Body of pancreas (tissue), 4 donors: ENCODE results near the gene TIAM1. TPM values are rescaled to one million over a fixed set of nuclear protein-coding genes. Genes with fewer than 3 reads are reported as not detected.

Experiments used
- ATAC-seq: fragments of 150-250 bp; one replicate; pipeline ENCODE4 v1.9.1; 2016
- DNase-seq, 4 donors: peaks; one replicate each; pipeline ENCODE4 v3.0.0-alpha.2; 2019
- H3K27ac ChIP-seq, 4 donors: fragments of 200-600 bp; sonication (generic); 1 replicate in 3 of 4; 2 replicates in 1 of 4; pipeline versions ENCODE4 v1.5.1 to v1.6.1; 2016 to 2019; ENCODE audit warnings: mild to moderate bottlenecking in 1 of 4, mixed read lengths in 1 of 4, moderate library complexity in 1 of 4
- H3K27me3 ChIP-seq, 2 donors: fragments of 200-600 bp; sonication (generic); one replicate each; pipeline ENCODE4 v1.6.0; 2016; ENCODE audit warnings: mild to moderate bottlenecking in 1 of 2
- H3K36me3 ChIP-seq, 2 donors: fragments of 200-600 bp; sonication (generic); replicated peaks in 1 of 2; 2 replicates each; pipeline ENCODE4 v1.5.1; 2016; ENCODE audit warnings: low read depth in 2 of 2; ENCODE audit not compliant: insufficient read depth in 1 of 2
- H3K4me1 ChIP-seq: fragments of 200-600 bp; sonication (generic); one replicate; pipeline ENCODE4 v1.6.0; 2016
- H3K4me3 ChIP-seq, 2 donors: fragments of 200-600 bp; sonication (generic); 1 replicate in 1 of 2; 2 replicates in 1 of 2; pipeline ENCODE4 v1.5.1; 2016 to 2019
- H3K9me3 ChIP-seq, 3 donors: fragments of 200-600 bp; sonication (generic); 1 replicate in 2 of 3; 2 replicates in 1 of 3; pipeline ENCODE4 v1.5.1; 2016
- POLR2A ChIP-seq, 3 donors: fragments of 450-650 bp; IDR thresholded peaks; one replicate each; pipeline ENCODE4 v1.6.1; 2016; ENCODE audit warnings: antibody characterized with exemption in 3 of 3, mild to moderate bottlenecking in 2 of 3
- WGBS, 2 donors: methylation state at CpG; one replicate each; pipeline ENCODE4 v1.1.5; 2017; 5-methylcytosine and 5-hydroxymethylcytosine counted together
- intact Hi-C: fragments of 100-400 bp; cut with DNase I; formaldehyde crosslinking; loops from one replicate; pipeline ENCODE4 v1.15.1; 2023
- total RNA-seq, 2 donors: library from RNA; depleted of rRNA; stranded (reverse); fragments of >200 nt; gene quantifications; one replicate each; pipeline ENCODE4 v1.1.0, GENCODE V29; 2016
- TF ChIP-seq, protein P1 (sequence below), 7 experiments: fragments of 450-650 bp in 4 of 7; fragments of 200-600 bp in 3 of 7; sonication (generic) in 3 of 7; IDR thresholded peaks; one replicate each; pipeline ENCODE4 v1.5.1; 2016 to 2019; ENCODE audit warnings: antibody characterized with exemption in 7 of 7

TIAM1 gene
- total RNA-seq, 2 donors from 2014 or later: 3.6 to 8.8 TPM

DNA sequence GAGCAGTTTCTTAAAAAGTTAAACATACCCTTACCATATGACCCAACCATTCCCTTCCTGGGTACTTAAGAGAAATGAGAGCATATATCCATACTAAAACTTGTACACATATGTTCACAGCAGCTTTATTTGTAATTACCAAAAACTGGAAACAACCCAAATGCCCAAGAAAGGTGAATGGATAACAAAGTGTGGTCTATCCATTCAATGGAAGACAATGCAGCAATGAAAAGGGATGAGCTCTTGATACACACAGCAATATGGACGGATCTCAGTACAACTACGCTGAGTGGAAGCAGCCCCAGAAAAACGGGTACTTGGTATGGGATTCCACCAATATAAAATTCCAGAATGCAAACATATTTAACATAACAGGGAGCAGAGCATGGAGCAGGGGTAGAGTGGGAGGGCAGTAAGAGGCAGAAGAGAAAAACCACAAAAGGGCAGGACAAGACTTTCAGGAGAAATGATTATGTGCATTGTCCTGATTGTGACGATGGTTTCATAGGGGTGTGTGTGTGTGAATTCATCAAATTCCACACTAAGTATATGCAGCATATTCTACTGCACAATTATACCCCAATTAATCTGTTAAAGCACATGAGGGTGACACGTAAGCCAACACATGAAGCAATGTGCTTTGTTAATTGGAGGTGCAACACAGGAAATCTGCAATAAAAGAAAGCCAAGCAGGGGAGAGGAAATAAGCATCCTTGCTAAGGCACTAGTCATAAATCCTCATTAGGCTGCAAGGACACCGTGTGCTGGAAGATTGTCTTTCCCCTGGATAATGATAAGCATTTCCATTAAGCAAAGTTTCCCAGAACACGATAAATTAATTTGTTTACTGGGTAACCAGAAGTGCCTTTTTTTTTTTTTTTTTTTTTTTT, 192.7 kb downstream of the TIAM1 start:
- ATAC-seq (peak; percentile 48), DNase-seq (no peak)
- no peaks in the 10 kb centered on the region for H3K4me1 ChIP-seq
- 54 to 74% methylated on average over 7 of the region's 7 CpGs for WGBS, 2 donors
- H3K27me3 ChIP-seq: no peaks in the 10 kb centered on the region
- H3K4me3 ChIP-seq: no peak overlapping the region
- no peaks in the 10 kb centered on the region for H3K36me3 ChIP-seq
- intact Hi-C loops: no loop called here
- TF ChIP-seq, protein P1, sequence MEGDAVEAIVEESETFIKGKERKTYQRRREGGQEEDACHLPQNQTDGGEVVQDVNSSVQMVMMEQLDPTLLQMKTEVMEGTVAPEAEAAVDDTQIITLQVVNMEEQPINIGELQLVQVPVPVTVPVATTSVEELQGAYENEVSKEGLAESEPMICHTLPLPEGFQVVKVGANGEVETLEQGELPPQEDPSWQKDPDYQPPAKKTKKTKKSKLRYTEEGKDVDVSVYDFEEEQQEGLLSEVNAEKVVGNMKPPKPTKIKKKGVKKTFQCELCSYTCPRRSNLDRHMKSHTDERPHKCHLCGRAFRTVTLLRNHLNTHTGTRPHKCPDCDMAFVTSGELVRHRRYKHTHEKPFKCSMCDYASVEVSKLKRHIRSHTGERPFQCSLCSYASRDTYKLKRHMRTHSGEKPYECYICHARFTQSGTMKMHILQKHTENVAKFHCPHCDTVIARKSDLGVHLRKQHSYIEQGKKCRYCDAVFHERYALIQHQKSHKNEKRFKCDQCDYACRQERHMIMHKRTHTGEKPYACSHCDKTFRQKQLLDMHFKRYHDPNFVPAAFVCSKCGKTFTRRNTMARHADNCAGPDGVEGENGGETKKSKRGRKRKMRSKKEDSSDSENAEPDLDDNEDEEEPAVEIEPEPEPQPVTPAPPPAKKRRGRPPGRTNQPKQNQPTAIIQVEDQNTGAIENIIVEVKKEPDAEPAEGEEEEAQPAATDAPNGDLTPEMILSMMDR (IDR thresholded peaks at IDR 0.05): no peak
- no peak for TF ChIP-seq POLR2A (IDR thresholded peaks at IDR 0.05)
- H3K9me3 ChIP-seq: no peaks in the 10 kb centered on the region
- H3K27ac ChIP-seq: no peak overlapping the region

DNA sequence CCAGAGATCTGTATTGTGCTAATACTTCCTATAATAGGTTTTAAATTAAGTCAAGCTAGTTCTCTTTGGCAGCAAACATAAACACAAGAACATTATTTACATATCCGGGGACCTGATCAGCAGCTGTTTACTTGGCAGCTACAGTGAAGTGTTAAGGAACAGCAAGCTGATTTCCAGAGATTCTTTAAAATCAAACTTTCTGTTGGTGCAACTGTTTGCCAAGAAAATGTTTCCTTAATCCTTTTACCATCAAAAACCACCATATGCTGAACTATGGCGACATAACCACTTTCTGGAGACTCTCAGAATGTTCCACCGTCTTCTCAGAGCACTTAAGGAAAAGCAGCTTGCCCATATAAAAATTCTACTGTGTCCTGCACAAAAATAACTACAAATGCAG, 198.8 kb downstream of the TIAM1 start:
- Histone ChIP-seq H3K9me3 (no peaks in the 10 kb centered on the region), H3K36me3 (no peaks in the 10 kb centered on the region), H3K27ac (no peak overlapping the region), H3K4me3 (no peak overlapping the region), H3K4me1 (no peaks in the 10 kb centered on the region), H3K27me3 (no peaks in the 10 kb centered on the region)
- TF ChIP-seq, protein P1 (IDR thresholded peaks at IDR 0.05): no peak
- intact Hi-C loops: no loop called here
- 30 to 40% methylated on average over 3 of the region's 3 CpGs for WGBS, 2 donors
- no peak for ATAC-seq
- no peak for DNase-seq

DNA sequence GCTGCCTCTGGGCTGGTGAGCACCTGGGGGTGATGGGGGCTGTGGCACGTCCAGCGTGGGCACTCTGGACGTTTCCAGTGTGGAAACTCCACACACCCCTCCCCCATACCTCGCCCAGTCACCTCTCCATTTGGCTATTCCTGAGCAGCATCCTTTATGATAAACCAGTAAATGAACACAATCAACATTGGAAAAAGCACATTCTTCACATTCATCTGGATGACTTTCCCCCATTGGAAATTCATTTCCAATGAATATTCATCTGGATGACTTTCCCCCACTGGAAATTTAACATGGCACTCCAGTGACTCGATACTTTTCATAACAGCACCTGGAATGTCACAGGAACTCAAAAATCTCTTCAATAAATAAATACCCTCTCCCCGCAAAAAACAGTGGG, 201.0 kb downstream of the TIAM1 start:
- no peaks in the 10 kb centered on the region for H3K9me3 ChIP-seq
- no peak overlapping the region for H3K27ac ChIP-seq
- ATAC-seq: no peak
- intact Hi-C loops: no loop called here
- no peak overlapping the region for H3K4me3 ChIP-seq
- no peaks in the 10 kb centered on the region for H3K36me3 ChIP-seq
- no peak for TF ChIP-seq POLR2A (IDR thresholded peaks at IDR 0.05)
- TF ChIP-seq, protein P1 (IDR thresholded peaks at IDR 0.05): no peak
- 64 to 67% methylated on average over 6 of the region's 6 CpGs for WGBS, 2 donors
- no peaks in the 10 kb centered on the region for H3K4me1 ChIP-seq
- no peak for DNase-seq
- no peaks in the 10 kb centered on the region for H3K27me3 ChIP-seq

DNA sequence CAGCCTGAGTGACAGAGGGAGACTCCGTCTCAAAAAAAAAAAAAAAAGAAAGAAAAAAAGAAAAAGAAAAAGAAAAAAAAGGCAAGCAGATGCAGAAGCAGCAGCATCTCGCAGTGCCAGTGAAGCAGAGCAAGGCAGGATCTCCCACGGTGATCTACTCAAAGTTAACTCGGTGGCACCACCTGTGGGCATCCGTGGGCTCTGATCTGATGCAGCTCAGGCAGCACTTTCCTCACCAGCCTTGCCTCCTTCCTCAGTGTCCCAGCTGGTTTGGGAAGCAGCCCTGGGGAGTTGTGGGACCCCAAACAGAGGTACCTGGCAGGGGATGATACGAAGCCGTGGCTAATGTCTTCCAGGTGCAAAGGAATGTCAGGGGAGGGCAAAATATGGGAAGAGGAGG, 201.5 kb downstream of the TIAM1 start:
- Histone ChIP-seq H3K9me3 (no peaks in the 10 kb centered on the region), H3K36me3 (no peaks in the 10 kb centered on the region), H3K27ac (no peak overlapping the region), H3K4me1 (no peaks in the 10 kb centered on the region), H3K27me3 (no peaks in the 10 kb centered on the region), H3K4me3 (no peak overlapping the region)
- TF ChIP-seq, protein P1 (IDR thresholded peaks at IDR 0.05): no peak
- no peak for TF ChIP-seq POLR2A (IDR thresholded peaks at IDR 0.05)
- no peak for DNase-seq
- intact Hi-C loops: no loop called here
- ATAC-seq: no peak
- 56 to 71% methylated on average over 7 of the region's 7 CpGs for WGBS, 2 donors
